IPS-18c (cell line): ENCODE data around the gene GIT1.

ENCODE experiments used
- H3K4me3 ChIP-seq: 2 replicates; pipeline ENCODE4 v1.7.0; 2013; ENCODE audit warnings: low read depth, mild to moderate bottlenecking, low read length, moderate library complexity; ENCODE audit not compliant: insufficient read depth
- H3K9me3 ChIP-seq: one replicate; pipeline ENCODE4 v1.6.1; 2013; ENCODE audit warnings: mild to moderate bottlenecking, low read length, moderate library complexity; ENCODE audit not compliant: control insufficient read depth, insufficient read depth

The GIT1 gene

DNA sequence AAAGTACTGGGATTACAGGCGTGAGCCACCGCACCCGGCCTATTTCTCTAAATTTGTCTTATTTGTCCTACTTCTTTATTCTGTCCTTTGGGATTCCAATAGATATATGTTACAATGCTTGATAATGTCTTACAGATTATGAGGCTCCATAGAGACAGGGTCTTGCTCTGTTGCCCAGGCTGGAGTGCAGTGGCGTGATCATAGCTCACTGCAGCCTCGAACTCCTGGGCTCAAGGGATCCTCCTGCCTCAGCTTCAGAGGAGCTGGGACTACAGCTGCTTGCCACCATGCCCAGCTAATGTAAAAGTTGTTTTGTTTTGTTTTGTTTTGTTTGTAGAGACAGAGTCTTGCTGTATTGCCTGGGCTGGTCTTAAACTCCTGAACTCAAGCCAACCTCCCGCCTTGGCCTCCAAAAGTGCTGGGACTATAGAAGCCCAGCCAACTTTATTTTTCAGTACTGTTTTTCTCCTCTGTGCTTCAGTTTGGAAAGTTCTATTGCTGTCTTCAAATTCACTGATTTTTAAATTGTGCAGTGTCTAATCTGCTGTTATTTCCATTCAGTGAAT is 13.7 kb upstream of the GIT1 start:
- no peak overlapping the region for H3K4me3 ChIP-seq

GRCh38 chr17:29597361-29598172 is 8.1 kb upstream of the GIT1 start:
- H3K9me3 ChIP-seq: no peaks in the 10 kb centered on the region
- no peak overlapping the region for H3K4me3 ChIP-seq

More for the DNA sequence above, 13.7 kb upstream of the GIT1 start:
- no peaks in the 10 kb centered on the region for H3K9me3 ChIP-seq

DNA sequence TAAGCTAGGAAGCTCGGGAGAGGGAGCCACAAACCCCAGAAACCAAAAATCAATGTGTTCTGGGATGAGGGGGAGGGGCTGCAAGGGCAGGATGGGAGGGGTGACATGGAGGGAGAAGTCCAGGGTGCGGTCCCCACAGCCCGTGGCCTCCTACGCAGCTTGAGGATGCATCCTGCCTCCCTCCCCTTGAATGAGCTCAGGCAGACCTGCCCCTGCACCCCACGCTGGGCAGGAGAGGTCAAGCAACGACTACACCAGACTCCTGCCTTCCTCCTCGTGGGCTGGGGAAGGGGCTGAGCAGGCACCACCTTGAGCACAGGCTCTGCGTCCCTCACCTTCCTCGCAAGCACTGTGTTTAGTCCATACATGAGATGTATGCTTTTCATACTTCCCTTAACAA is 7.4 kb upstream of the GIT1 start:
- Histone ChIP-seq H3K4me3 (no peak overlapping the region), H3K9me3 (no peaks in the 10 kb centered on the region)

DNA sequence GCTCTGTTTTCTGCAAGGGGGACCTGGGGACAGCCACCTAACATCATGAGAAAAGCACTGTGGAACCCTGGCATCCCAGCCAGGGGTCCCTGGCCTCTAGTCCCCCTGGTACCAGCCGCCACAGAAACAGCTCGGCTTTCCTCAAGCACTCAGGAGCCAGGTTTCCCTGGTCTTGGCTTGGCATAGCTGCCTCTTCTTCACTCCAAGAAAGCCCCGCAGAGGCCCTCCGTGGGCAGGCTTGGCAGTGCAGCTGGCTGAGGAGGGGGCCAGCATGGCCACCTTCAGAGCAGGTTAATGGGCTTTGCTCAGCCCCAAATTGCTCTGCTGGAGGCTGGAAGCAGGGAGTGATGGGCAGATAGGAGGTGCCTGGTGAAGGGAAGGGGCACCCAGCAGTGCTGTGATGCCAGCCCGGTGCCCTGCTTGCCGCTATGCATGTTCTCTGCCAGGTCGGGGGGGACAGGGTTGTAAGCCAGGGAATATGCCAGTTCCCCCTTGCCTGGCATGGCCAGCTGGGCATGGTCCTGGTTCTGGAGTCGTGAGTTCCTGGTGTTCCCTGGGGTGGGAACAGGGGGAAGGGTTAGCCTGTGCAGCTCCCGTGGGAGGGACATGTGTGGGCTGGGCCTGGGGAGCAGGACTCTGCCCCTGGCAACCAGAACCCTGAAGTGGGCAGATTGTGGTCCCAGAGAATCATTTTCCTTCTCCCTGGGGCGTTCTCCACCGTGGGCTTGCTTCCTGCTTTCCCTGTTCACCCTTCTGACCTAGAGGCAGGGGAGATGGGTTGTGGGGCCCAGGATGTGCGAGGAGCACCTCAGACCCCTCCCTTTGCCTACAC is 6.7 kb upstream of the GIT1 start:
- Histone ChIP-seq H3K4me3 (no peak overlapping the region), H3K9me3 (no peaks in the 10 kb centered on the region)

DNA sequence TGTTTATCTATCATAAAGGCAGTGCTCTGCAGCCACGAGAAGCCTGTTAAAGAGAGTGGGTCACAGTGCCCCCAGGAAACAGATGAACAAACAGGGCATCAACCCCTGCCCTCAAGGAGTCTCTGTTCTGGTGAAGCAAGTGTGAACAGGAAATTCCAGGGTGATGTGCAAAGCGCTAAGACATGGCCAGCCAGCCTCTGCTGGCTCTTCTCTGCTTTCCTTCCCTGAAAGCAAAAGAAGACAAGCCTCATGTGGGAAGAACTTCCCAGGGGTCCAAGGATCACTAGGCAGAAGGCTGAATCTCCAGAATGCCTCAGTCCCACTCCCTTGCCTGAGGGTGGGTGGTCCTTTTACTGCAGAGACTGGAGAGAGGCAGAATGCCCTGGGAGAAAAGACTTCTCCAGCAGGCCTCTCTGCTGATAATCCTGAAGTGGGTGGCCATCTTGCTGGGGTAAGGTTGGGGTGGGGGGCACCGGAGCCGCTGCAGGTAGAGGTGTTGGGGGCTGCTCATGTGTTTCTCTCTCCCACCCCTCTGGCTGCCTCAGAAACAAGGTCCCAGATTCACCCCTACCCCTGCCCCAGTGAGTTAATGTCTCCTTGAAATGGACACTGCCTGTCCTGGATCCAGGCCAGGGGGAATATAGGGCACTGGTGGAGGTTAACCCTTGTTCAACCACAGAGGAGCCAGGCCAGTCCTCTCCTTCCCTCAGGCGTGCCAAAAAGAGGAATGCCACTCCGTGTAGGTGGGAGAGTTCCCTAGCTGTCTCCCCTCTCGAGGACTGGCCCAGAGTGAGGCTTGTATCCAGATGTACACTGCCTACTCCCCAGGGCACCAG is 5.9 kb upstream of the GIT1 start:
- H3K4me3 ChIP-seq: no peak overlapping the region

GRCh38 chr17:29594519-29595090 is 5.2 kb upstream of the GIT1 start:
- peak overlapping the region; percentile 78; the same call in 1 of the 2 replicates for H3K4me3 ChIP-seq
- H3K9me3 ChIP-seq: no peaks in the 10 kb centered on the region

More for the DNA sequence above, 5.9 kb upstream of the GIT1 start:
- no peaks in the 10 kb centered on the region for H3K9me3 ChIP-seq

DNA sequence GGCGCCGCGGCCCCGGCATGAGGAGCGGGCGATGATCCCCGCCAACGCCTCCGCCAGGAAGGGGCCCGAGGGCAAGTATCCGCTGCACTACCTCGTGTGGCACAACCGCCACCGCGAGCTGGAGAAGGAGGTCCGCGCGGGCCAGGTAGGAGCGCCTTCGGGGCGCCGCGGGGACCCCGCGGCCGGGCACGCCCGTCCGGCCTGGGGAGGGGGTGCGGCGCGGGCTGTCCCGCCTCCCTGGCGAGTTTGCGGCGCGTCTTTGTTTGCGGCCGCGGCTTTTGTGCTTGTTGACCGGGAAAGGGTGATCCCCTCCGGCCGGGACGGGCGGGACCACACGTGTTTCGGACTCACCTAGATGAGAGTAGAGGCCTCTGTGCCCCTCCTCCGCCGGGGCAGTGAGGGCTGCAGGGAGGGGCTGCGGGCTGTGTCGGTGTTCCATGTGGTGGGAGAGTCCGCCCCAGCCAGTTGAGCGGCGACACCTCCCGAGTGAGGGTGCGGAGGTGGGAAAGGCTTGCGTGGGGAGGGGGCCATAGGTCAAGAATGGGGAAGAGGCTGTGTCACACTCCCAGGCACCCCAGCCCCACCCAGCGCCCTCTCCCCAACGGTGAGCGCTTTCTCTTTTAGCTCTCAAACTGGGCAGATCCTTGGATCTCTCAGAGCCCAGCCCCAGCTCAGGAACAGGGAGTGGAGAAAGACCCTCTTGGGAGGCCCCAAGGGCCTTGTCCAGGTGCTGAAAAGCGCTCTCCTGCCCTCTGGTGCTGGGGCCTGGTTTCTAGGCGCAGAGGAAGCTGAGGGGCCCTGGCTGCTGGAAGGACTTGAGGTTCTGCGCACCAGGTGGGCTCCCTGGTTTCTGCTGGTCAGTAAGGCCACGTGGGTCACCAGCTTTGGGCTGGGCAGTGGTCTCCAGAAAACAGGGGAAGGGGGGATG is 4.4 kb upstream of the GIT1 start:
- H3K4me3 ChIP-seq: peak overlapping the region; percentile 78

GRCh38 chr17:29592850-29593551 is 3.6 kb upstream of the GIT1 start, which contains the start of gene ANKRD13B:
ANKRD13B (plus strand) TSS chr17:29593132; CDS start chr17:29593622, 490 bp downstream.
- Histone ChIP-seq H3K9me3 (no peaks in the 10 kb centered on the region), H3K4me3 (peak within 1 kb of the TSS; percentile 78)

More for the DNA sequence above, 4.4 kb upstream of the GIT1 start:
- H3K9me3 ChIP-seq: no peaks in the 10 kb centered on the region

DNA sequence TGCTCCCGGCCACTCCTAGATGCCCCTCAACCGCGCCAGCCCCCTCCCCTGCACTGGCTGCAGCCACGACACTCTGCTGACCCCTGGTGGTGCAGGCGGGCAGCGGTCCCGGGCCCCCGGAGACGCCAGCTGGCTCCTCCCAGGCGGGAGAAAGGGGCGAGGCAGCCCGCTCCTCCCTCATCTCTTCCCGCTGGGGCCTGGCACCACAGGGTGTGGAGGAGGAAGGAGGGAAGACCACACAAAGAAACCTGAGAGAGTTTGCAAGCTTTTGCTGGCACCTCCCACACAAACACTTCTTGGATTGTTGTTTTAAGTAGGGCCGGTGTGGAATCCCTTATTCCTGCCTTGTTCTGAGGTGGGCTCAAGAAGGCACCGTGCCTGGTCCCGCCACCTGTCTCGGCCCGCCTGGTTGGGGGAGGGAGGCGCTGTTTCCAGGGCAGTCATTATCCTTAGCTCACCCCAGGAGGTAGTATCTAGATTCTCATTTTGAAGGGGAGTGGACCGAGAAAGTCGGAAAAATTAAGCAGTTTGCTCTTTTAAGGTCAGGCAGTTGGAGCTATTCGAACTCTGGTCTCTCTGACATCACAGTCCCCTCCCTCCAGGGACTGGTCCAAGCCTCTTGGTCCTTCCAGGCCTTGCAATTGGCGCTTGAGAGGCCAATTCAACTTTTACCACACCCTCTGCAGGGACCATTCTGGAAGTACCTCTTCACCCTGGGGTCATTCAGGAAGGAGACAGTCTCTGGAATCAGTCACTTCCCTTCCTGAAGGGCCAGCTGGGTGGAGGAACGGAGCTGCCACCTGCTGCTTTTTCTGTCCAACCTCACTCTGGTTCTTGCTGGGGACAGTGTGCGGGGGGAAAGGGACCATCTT is 2.5 kb upstream of the GIT1 start:
- Histone ChIP-seq H3K4me3 (peak overlapping the region; percentile 53), H3K9me3 (no peaks in the 10 kb centered on the region)

- H3K4me3 ChIP-seq: peak overlapping the region; percentile 53
- H3K9me3 ChIP-seq: no peaks in the 10 kb centered on the region
These were observed 1.8 kb upstream of the GIT1 start for GRCh38 chr17:29591146-29591736.

DNA sequence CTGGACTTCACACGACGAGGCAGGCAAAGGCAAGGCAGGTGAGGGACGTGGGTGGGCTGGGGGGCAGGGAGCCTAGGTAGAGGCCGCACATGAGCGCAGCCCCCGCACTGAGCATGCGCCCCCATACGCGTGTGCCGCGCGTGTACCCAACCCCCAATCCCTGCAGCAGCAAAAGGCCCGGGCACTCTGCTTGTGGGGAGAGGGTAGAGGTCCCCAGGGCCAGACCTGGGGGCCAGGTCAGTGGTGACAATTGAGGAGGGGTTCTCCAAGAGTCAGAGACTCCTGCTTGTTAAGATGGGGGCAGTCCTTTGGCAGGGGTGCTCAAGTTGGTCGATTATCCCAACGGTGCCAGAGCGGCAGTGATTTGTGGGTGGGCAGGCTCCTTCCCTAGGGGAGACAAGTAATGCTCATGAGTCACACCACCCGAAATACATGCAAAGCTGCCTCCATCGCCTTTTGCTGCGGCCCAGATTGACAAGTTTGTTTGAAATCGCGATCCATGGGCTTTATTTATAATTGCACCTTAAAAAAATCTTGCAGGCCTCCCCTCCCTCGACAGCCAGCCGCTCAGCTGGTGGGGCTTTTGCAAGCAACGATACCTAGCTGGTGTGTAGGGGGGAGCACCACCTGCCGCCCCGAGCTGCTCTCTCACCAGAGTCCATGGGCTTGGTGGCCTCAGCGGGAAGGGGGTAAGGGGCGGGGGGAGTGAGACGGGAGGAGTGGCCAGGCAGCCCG is 1.1 kb upstream of the GIT1 start:
- Histone ChIP-seq H3K4me3 (peak overlapping the region; percentile 53), H3K9me3 (no peaks in the 10 kb centered on the region)

DNA sequence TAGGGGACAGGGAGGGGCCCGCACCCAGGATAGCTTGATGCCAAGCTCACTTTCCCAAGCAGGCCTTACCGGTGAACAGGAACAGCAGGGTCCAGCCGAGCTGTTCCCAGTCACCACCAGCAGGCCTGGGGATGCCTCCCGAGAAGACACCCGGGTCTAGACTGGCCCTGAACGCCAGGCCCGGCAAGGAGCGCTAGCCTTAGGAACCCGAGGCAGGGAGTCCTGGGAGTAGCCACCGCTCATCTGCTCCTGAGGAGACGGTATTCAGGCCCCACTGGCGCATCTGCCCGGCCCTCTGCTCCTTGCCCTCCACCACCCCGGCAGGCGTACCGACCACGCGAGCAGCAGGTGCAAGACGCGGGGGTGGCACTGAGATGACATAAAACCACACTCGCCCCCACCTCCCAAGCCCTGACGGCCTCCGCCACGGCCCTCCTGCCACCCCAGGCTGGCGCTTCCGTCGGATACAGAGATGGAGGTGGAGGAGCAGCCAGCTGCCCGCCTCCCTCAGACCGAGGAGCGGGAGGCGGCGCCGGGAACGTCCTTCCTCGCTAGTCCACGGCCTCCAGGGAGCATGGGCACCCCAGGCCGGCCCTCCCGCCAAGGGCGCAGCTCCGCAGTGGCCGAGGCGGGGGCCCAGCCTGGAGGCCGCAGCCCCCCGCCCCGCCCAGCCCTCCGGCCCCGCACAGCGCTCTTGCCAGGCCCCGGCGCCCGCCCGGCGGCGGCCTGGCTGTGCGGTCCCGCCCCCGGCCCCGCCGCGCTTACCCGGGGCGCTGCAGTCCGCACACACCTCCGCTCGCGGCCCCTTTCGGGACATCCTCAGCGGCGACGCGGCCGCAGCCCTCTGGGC is 661 bp downstream of the GIT1 start:
- Histone ChIP-seq H3K4me3 (peak overlapping the region; percentile 78), H3K9me3 (no peaks in the 10 kb centered on the region)
